ENCODE results near the gene DPEP3.
"Not testable (repeated sequence)": the region's sequence is repeated elsewhere in the genome, so short reads cannot be mapped to it uniquely, and the experiment has no call there.

Gene DPEP3, protein sequence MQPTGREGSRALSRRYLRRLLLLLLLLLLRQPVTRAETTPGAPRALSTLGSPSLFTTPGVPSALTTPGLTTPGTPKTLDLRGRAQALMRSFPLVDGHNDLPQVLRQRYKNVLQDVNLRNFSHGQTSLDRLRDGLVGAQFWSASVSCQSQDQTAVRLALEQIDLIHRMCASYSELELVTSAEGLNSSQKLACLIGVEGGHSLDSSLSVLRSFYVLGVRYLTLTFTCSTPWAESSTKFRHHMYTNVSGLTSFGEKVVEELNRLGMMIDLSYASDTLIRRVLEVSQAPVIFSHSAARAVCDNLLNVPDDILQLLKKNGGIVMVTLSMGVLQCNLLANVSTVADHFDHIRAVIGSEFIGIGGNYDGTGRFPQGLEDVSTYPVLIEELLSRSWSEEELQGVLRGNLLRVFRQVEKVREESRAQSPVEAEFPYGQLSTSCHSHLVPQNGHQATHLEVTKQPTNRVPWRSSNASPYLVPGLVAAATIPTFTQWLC

DNA sequence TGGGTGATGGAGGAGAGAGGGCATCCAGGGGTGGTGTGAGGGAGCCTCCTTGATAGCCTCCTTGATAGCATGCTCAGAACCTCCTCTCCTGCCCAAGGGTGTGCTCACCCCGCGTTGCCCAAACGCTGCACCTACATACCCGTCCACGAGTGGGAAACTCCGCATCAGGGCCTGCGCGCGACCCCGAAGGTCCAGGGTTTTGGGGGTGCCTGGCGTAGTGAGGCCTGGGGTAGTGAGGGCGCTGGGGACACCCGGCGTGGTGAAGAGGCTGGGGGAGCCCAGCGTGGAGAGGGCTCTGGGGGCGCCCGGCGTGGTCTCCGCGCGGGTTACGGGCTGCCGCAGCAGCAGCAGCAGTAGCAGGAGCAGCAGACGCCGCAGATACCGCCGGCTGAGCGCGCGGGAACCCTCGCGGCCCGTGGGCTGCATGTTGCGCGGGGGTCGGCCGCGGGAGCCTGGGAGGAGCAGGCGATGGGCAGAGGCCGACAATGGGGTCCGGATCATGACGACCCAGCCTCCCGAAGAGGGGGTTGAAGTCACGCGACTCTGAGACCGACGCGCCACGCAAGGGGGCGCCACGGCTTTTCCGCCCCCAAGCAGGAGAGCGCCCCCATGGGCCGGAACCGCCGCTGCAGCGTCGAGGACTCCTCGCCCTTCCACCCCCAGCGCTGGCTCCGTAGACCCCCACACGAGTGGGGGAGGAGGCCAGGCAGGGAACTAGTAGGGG, at the start of gene DPEP3:
Gene DPEP3, minus strand, starts transcription at position 545 of the 724 bp plus-strand sequence. Its CDS starts 119 bp downstream, at position 426.
- no peak for DNase-seq (ENCODE audit: low read depth in 3 of 3)

DNA sequence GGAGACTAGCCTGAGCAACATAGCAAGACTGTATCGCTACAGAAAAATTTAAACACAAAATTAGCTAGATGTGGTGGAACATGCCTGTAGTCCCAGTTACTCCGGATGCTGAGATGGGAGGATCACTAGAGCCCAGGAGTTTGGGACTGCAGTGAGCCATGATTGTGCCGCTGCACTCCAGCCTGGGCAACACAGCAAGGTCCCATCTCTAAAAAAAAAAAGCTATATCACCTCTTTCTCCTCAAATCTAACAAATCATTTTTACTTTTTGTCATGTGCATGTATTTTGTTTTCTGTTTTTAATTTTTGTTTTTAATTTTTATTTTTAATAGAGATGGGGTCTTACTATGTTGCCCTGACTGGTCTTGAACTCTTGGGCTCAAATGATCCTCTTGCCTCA, 48.7 kb upstream of the DPEP3 start:
- DNase-seq (ENCODE audit: low read depth in 3 of 3) = no peak

DNA sequence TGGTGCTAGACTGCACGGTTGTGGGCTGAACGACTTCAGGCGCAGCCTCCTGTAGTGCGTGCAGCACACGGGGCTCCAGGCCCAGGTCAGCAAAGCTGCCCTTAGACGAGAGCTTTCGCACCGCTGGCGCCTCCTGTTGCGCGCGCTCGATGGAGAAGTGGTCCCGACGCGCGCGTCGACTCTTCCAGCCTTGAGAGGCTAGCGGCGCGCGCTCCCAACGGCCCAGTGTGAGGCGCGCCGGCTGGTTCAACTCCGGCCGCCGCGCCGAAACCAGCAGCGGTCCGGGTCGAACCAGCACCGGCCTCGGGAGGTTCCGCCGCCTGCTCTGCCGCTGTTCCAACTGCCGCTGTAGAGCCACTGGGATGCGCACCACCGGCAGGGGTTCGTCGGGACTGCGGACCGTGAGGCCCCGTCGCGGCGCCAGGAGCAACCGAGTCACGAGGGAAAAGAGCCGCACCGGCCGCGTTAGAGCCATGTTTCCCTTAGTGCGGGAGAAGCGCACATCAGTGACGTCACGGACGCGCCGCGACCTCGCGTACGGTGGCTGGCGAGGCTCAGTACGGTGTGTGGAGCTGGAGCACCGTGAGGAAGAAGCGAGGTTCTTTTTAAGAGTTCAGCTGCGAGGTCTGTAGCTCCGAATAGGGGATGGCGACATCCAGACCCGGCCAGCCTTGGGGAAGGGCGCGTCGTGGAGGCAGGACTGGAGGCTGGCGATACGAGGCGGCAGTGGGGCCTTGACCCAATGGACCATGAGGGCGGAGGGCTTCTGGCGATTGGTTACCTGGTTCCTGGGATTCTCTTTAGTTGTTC, 42.6 kb upstream of the DPEP3 start, which contains the start of the genes DDX28 and DUS2:
Gene DDX28, minus strand, starts transcription at position 505 of the 810 bp plus-strand sequence. Its CDS starts 30 bp downstream, at position 475.
Gene DUS2, plus strand, starts transcription at position 557 of the 810 bp plus-strand sequence. CDS start 14,740 bp downstream, outside the sequence.
- peak; percentile 87 to 93 (median 88) for DNase-seq (ENCODE audit: low read depth in 3 of 3)

DNA sequence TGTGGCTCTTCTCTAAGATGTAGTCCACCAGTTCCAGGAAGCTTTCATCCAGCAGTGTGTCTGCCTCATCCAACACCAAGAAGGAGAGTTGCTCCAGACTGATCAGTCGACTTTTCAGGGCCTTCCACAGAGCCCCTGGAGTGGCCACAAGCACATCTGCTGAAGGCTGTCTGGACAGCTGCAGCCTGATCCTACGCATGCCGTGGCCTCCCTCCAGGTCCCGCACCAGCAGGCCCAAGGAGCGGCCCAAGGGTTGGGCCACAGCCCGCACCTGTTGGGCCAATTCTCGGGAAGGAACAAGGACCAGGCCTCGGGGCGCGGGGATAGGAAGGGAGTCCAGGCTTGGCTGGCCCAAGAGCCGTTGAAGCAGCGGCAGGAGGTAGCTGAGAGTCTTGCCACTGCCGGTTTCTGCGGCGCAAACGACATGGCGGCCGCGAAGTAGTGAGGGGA, 42.0 kb upstream of the DPEP3 start:
- no peak for DNase-seq (ENCODE audit: low read depth in 3 of 3)

DNA sequence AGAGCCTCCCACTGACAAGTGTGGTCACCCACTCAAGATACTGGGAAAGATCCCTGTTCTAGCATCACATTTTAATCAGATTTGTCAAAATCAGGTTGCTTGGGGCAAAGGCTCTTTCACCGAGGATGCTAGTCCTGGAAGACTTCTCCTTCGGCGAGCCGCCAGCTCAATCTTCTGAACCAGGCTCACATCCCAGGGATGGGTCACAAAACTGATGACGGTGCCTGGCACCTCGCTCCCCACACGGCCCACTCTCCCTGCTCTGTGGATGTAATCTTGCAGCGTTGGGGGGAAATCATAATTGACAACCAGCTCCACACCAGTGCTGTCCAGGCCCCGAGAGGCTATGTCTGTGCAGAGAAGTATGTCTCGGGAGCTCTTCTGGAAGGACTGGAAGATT, 41.2 kb upstream of the DPEP3 start:
- DNase-seq (ENCODE audit: low read depth in 3 of 3) = no peak

DNA sequence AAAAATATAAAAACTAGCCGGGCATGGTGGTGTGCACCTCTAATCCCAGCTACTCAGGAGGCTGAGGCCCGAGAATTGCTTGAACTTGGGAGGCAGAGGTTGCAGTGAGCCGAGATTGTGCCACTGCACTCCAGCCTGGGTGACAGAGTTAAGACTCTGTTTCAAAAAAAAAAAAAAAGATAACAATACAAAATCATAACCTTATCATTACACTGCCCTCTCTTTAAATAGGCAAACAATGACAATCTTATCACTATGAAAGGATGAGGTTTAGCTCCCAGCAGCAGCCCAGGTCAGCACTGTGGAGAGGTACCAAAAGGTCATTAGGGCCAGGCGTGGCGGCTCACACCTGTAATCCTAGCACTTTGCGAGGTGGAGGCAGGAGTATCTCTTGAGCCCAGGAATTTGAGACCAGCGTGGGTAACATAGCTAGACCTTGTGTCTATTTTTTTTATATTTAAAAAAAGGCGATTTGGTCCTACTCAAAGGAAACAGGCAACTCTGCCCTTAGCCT, 38.9 kb upstream of the DPEP3 start:
- DNase-seq (ENCODE audit: low read depth in 3 of 3) = no peak

DNA sequence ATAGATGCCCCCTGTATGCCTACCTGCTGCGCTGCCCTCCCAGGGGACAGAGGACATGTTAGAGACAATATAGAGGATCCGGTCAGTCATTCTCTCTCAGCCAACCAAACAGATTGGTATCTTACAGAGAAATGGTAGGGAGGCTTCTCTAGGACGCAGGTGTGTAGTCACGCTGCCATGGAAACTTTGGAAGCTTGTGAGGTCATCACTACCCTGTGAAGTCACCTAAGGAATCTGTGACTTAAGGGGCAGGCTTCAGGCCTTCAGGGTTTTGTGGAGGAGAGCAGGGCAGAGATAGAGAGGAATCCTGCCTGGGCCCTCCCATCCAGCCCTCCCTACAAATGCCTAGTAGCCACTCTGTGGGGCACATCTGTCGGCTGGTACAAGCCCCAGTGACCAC, 35.4 kb upstream of the DPEP3 start, which contains the start of gene DPEP2NB:
Gene DPEP2NB, minus strand, starts transcription at position 231 of the 400 bp plus-strand sequence. Its CDS starts 141 bp downstream, at position 90.
- no peak for DNase-seq (ENCODE audit: low read depth in 3 of 3)

DNA sequence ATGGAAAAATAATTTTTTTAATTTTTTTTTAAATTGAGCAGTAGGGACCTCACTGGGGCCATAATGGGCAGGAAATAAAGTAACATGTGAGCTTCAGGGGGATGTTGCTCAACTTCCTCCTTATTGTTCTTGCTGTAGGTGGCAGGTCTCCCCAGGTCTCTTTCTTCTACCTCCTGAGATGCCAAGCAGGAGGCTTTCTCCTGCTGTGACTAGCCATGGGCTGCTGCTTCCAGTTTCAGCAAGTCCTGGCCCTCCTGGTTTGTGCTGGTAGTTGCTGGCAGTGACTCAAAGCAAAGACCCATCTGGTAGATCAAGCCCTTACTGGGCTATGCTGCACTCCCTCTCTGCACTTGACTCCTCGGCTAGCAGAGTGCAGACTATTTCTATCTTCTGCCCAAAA, 33.1 kb upstream of the DPEP3 start:
- no peak for DNase-seq (ENCODE audit: low read depth in 3 of 3)

DNA sequence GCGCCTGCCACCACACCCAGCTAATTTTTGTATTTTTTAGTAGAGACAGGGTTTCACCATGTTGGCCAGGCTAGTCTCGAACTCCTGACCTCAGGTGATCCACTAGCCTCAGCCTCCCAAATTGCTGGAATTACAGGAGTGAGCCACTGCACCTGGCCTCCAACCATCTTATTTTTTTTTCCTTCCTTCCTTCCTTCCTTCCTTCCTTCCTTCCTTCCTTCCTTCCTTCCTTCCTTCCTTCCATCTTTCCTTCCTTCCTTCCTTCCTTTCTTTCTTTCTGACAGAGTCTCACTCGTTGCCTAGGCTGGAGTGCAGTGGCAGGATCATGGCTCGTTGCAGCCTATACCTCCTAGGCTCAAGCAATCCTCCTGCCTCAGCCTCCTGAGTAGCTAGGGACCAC, 29.6 kb upstream of the DPEP3 start:
- DNase-seq (ENCODE audit: low read depth in 3 of 3) = not testable (repeated sequence)

DNA sequence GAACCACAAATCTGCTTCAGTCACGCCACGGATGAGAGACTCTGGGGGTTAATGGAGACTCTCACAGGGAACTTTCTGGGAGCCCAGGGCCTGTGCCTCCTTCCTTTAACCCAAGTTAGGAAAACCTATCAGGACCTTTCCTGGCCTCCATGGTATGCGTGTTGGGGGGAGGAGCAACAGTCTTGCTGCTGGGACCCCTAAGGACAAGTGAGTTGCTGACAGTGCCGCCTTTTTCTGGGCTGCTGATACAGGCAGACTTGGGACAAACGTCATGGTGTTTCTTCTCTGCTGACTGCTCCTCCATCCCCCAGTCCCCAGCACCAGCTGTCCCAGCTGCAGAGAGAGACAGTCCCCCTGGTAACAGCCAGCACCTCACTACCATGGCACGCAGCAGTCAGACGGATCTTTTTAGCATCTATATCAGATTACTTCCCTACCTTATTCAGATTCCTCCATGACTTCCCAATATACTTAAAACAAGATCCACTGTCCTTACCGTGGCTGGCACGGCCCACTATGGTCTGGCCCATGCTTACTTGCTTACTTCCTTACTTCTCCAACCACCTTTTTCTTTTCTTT, 28.9 kb upstream of the DPEP3 start:
- DNase-seq (ENCODE audit: low read depth in 3 of 3) = no peak

DNA sequence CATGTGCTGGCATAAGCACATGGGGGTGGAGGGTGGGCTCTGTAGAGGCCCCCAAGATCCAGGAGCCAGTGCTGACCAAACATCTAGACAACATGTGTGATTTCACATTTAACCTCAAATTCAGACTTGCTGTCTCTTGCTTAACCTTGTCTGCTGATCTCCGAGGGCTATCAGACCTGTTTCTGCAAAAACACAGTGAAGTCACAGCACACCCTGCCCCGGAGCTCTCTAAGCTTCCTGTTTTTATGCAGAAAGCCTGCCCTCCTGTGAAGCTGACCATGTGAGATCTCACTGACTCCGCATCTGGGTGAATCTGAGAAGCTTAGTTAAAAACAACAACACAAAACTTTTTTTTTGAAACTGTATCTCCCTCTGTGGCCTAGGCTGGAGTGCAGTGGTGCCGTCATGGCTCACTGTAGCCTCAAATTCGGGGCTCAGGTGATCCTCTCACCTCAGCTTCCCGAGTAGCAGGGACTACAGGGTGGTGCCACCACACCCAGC, 25.5 kb upstream of the DPEP3 start:
- no peak for DNase-seq (ENCODE audit: low read depth in 3 of 3)

DNA sequence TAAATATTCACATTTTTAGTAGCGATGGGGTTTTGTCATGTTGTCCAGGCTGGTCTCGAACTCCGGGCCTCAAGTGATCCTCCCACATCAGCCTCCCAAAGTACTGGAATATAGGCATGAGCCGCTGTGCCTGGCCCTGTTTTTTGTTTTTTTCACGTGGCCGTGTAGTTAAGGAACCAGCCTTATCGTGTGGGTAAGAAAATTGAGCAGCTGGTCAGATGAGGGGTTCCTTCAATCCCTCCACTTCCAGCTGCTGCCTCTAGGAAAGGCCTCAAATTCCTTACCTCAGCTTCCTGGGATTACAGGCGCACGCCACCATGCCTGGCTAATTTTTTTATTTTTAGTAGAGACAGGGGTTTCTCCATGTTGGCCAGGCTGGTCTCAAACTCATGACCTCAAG, 24.9 kb upstream of the DPEP3 start:
- DNase-seq (ENCODE audit: low read depth in 3 of 3) = no peak

DNA sequence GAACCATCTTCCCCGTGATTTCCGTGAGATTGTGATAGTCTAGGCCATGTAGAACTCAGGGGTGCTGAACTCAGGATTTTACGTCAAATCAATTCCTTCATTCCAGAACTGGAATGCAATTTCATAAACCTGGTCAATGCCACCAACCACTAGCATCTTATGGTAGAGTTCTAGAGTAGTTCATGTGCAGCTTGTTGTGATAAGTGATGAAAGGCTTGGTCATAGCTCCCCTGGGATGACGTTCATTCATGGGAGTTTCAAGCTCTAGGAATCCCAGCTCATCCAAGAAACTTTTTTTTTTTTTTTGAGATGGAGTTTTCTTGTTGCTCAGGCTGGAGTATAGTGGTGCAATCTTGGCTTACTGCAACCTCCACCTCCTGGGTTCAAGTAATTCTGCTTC, 22.7 kb upstream of the DPEP3 start:
- no peak for DNase-seq (ENCODE audit: low read depth in 3 of 3)

DNA sequence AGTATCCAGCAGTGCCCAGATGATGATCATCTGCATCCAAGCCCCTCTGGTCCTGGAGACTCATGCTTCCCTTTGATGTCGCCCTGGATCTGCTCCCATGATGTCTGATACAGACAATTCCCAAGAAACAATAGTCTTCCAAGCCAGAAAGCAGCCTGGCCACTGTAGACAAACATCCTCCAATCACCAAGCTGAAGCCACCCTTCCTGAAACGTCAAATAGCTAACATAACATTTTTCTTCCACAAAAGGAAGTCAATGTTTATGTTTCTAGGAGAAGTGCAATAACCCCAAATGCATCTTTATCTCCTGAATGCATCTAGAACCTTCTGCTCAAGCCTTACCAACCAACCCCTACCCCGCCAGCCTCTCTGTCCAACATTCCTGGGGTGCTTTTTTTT, 20.2 kb upstream of the DPEP3 start:
- no peak for DNase-seq (ENCODE audit: low read depth in 3 of 3)

DNA sequence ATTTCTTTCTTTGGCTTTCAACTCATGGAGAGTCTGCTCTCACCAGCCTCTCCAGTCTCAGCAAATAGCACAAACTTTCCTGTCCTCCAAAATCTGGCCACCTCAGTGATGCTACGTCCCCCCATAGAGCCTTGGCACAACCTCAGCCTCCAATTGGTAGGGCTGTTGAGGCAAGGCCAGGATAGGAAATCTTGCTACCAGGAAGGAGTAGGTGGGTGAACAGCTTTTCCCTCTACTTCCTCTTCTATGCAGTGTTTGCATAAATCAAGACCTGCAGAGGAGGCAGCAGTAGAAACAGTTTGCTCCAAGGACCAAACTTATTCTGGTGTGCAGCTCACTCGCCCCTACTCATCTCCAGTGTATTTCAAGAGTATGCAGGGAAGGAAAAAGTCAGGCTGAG, 19.7 kb upstream of the DPEP3 start:
- DNase-seq (ENCODE audit: low read depth in 3 of 3) = no peak

DNA sequence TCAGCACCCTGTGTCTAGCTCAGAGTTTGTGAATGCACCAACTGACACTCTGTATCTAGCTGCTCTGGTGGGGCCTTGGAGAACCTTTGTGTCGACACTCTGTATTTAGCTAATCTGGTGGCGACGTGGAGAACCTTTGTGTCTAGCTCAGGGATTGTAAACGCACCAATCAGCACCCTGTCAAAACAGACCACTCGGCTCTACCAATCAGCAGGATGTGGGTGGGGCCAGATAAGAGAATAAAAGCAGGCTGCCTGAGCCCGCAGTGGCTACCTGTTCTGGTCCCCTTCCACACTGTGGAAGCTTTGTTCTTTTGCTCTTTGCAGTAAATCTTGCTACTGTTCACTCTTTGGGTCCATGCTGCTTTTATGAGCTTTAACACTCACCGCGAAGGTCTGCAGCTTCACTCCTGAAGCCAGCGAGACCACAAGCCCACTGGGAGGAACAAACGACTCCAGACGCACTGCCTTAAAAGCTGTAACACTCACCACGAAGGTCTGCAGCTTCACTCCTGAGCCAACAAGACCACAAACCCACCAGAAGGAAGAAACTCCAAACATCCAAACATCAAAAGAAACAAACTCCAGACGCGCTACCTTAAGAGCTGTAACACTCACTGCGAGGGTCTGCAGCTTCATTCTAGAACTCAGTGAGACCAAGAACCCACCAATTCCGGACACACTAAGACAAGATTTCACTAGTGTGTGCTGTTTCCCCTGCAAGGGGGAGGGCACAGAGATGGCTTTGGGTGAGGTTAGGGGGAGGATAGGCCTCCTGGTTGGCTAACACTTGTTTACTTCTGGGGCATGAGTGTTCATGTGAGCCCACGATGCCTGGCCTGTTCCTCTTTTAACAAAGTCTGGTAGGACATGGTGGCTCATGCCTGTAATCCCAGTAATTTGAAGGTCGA, 18.7 kb upstream of the DPEP3 start, which contains the start of gene DPEP2:
Gene DPEP2, minus strand, starts transcription at position 706 of the 910 bp plus-strand sequence. CDS start 6,272 bp downstream, outside the sequence.
- DNase-seq (ENCODE audit: low read depth in 3 of 3) = not testable (repeated sequence)

DNA sequence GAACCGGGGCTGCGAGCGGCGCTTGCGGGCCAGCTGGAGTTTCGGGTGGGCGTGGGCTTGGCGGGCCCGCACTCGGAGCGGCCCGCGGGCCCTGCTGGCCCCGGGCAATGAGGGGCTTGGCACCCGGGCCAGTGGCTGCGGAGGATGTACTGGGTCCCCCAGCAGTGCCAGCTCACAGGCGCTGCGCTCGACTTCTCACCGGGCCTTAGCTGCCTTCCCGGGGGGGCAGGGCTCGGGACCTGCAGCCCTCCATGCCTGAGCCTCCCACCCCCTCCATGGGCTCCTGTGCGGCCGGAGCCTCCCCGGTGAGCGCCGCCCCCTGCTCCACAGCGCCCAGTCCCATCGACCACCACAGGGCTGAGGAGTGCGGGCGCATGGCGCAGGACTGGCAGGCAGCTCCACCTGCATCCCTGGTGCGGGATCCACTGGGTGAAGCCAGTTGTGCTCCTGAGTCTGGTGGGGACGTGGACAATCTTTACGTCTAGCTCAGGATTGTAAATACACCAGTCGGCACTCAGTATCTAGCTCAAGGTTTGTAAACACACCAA, 18.0 kb upstream of the DPEP3 start:
- DNase-seq (ENCODE audit: low read depth in 3 of 3) = not testable (repeated sequence)

DNA sequence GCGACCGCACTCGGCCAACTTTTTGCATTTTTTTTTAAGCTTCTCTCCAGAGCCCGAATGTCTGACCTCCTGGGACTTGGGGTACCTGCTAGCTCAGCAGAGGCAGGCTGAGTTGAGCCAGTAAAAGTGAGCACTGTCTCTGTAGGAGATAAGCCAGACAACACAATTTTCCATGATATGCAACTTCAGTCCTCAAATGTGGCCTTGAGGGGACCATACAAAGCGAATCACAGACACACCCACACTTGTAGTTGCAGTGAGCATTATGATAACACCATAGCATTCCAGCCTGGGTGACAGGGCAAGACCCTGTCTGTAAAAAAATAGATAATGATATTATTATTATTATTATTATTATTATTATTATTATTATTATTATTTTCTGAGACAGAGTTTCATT, 16.4 kb upstream of the DPEP3 start:
- no peak for DNase-seq (ENCODE audit: low read depth in 3 of 3)

DNA sequence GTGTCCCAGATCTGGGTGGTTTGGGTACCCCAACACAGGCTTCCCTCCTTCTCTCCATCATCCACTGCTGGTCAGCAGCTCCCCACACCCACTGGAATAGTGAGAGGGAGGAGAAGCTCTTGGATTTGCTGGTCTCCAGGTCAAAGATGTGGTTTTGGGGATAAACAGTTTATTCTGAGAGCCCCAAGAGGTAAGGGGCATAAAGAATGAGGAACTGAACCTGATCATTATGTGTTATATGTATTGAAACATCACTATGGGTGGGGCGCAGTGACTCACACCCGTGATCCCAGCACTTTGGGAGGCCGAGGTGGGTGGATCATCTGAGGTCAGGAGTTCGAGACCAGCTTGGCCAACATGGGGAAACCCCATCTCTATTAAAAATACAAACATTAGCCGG, 15.1 kb upstream of the DPEP3 start:
- no peak for DNase-seq (ENCODE audit: low read depth in 3 of 3)

All from stimulated activated CD4-positive, alpha-beta T cell treated with anti-CD3 and anti-CD28 coated beads, TNF-alpha, amount 100 ng/mL, for 4 hours (primary cell).